GM12875 (cell line): ENCODE data around the gene AKT3.
A peak's percentile ranks its signal among the peaks of the same experiment; 100 is the strongest.

Experiments used
- H3K4me3 ChIP-seq: one replicate; pipeline ENCODE4 v1.5.1; 2011; ENCODE audit warnings: low read depth, low read length, control low read depth
- CTCF ChIP-seq: IDR thresholded peaks from 2 replicates; pipeline ENCODE4 v1.5.1; 2011; ENCODE audit warnings: low read depth, mild to moderate bottlenecking, control low read depth, inconsistent platforms, low read length, moderate library complexity, borderline replicate concordance; ENCODE audit not compliant: insufficient read depth

AKT3 gene

GRCh38 chr1:243763806-243764205 lies 86.2 kb downstream of the AKT3 start:
- TF ChIP-seq CTCF, result no peak
- no peak overlapping the region for H3K4me3 ChIP-seq

GRCh38 chr1:243758647-243759046 lies 91.4 kb downstream of the AKT3 start:
- no peak overlapping the region for H3K4me3 ChIP-seq
- no peak for TF ChIP-seq CTCF

- TF ChIP-seq CTCF, result no peak
- H3K4me3 ChIP-seq, result no peak overlapping the region
Measured at GRCh38 chr1:243756529-243756928, 93.5 kb downstream of the AKT3 start.

GRCh38 chr1:243754348-243754747 lies 95.7 kb downstream of the AKT3 start:
- no peak overlapping the region for H3K4me3 ChIP-seq

GRCh38 chr1:243751506-243751905 lies 98.5 kb downstream of the AKT3 start:
- TF ChIP-seq CTCF, result no peak
- no peak overlapping the region for H3K4me3 ChIP-seq

More at GRCh38 chr1:243754348-243754747, 95.7 kb downstream of the AKT3 start:
- no peak for TF ChIP-seq CTCF

- no peak overlapping the region for H3K4me3 ChIP-seq
Measured at GRCh38 chr1:243748706-243749283, 101.2 kb downstream of the AKT3 start.

DNA sequence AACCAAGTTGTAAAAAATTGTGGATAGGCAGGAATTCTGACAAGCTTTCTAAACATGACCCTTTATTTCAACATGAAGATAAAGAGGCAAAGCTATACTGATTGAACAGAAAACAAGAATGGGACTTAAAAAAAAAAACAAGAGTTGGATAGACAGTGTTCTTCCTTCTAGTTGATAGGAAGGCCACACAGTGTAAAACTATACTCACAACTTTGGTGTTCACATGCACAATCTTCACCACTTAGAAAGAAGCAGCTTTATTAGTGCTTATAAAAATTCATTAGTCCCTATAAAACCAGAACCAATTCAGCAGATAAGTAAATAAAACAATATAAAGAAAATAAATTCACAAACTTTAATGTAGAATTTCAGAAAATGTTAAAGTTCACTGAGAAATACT lies 101.8 kb downstream of the AKT3 start:
- TF ChIP-seq CTCF, result no peak

More at GRCh38 chr1:243748706-243749283, 101.2 kb downstream of the AKT3 start:
- peak; percentile 59 for TF ChIP-seq CTCF

More for the DNA sequence above, 101.8 kb downstream of the AKT3 start:
- no peak overlapping the region for H3K4me3 ChIP-seq
